CD4-positive, alpha-beta T cell (primary cell): ENCODE results near the gene BRD7. TPM values are rescaled to one million over a fixed set of nuclear protein-coding genes. Genes with fewer than 3 reads are reported as not detected.

Experiments
- ATAC-seq: fragments of 200-7000 bp; cut with Tn5 transposase; one replicate; pipeline ENCODE4 v1.10.0; 2022; ENCODE audit warnings: mild to moderate bottlenecking; ENCODE audit not compliant: poor library complexity
- CTCF ChIA-PET: fragments of 350-600 bp; sonication (Branson Sonifier 250); formaldehyde crosslinking; loops from one replicate; lab custom pipeline; 2021; ENCODE audit warnings: antibody characterized with exemption, inconsistent platforms; lab: Charles Lee
- POLR2A ChIA-PET: fragments of 350-600 bp; sonication (Branson Sonifier 250); formaldehyde crosslinking; loops from one replicate; lab custom pipeline; 2021; ENCODE audit warnings: antibody characterized with exemption, inconsistent platforms; lab: Charles Lee
- DNase-seq, 14 experiments: peaks; one replicate each; pipeline ENCODE4 v3.0.0-alpha.2; 2013 to 2020; ENCODE audit warnings: mixed read lengths in 2 of 14
- H3K27ac ChIP-seq, 2 donors: one replicate each; pipeline versions ENCODE4 v1.5.1 to v1.7.0; 2013; ENCODE audit warnings: low read length in 2 of 2, low read depth in 1 of 2, mild to moderate bottlenecking in 1 of 2
- H3K27me3 ChIP-seq, 2 experiments: 1 replicate in 1 of 2; 2 replicates in 1 of 2; pipeline versions ENCODE4 v1.6.1 to v1.7.0; 2013; ENCODE audit warnings: low read length in 2 of 2, control low read depth in 1 of 2, mild to moderate bottlenecking in 1 of 2, moderate library complexity in 1 of 2; ENCODE audit not compliant: insufficient read depth in 2 of 2, control insufficient read depth in 1 of 2
- H3K36me3 ChIP-seq: one replicate; pipeline ENCODE4 v1.6.1; 2013; ENCODE audit warnings: low read length, control low read depth; ENCODE audit not compliant: insufficient read depth
- H3K4me1 ChIP-seq: one replicate; pipeline ENCODE4 v1.6.1; 2013; ENCODE audit warnings: low read length, control low read depth; ENCODE audit not compliant: insufficient read depth
- H3K4me3 ChIP-seq: one replicate; pipeline ENCODE4 v1.5.1; 2013; ENCODE audit warnings: mild to moderate bottlenecking, low read length, moderate library complexity
- H3K9me3 ChIP-seq, 2 experiments: 1 replicate in 1 of 2; 2 replicates in 1 of 2; pipeline versions ENCODE4 v1.6.1 to v1.7.0; 2013; ENCODE audit warnings: low read length in 2 of 2, mild to moderate bottlenecking in 2 of 2, control low read depth in 1 of 2, moderate library complexity in 1 of 2; ENCODE audit not compliant: control insufficient read depth in 1 of 2, insufficient read depth in 1 of 2
- H3K27ac Mint-ChIP-seq: one replicate; pipeline ENCODE4 v1.8.0; 2020; ENCODE audit warnings: mixed read lengths
- H3K27me3 Mint-ChIP-seq: one replicate; pipeline ENCODE4 v1.8.0; 2021; ENCODE audit warnings: mixed read lengths
- H3K36me3 Mint-ChIP-seq: one replicate; pipeline ENCODE4 v1.8.0; 2021; ENCODE audit warnings: low read depth, mixed read lengths
- H3K4me1 Mint-ChIP-seq: one replicate; pipeline ENCODE4 v1.8.0; 2021; ENCODE audit warnings: low read depth, mixed read lengths
- H3K4me3 Mint-ChIP-seq: one replicate; pipeline ENCODE4 v1.8.0; 2020; ENCODE audit warnings: mild to moderate bottlenecking, mixed read lengths
- H3K9me3 Mint-ChIP-seq: one replicate; pipeline ENCODE4 v1.8.0; 2020; ENCODE audit warnings: mixed read lengths
- intact Hi-C, 2 experiments: fragments of 100-400 bp; cut with DNase I in 1 of 2; cut with micrococcal nuclease in 1 of 2; formaldehyde crosslinking; loops; one replicate each; pipeline versions ENCODE4 v1.15.1 to v1.9.0; 2023 to 2025; cut with DNase I, micrococcal nuclease
- total RNA-seq, 174 experiments: library from RNA in 2 of 174; stranded (reverse) in 2 of 174; gene quantifications; one replicate each; pipeline ENCODE4 v1.2.3 and lab custom pipeline; 2021 to 2026
- TF ChIP-seq, protein P1 (sequence below): fragments of 200-600 bp; IDR thresholded peaks from one replicate; pipeline ENCODE4 v1.8.0; 2022; ENCODE audit warnings: antibody characterized with exemption, mild to moderate bottlenecking

Gene BRD7
- total RNA-seq, 2 experiments from 2014 or later = 95.4 to 103 TPM

DNA sequence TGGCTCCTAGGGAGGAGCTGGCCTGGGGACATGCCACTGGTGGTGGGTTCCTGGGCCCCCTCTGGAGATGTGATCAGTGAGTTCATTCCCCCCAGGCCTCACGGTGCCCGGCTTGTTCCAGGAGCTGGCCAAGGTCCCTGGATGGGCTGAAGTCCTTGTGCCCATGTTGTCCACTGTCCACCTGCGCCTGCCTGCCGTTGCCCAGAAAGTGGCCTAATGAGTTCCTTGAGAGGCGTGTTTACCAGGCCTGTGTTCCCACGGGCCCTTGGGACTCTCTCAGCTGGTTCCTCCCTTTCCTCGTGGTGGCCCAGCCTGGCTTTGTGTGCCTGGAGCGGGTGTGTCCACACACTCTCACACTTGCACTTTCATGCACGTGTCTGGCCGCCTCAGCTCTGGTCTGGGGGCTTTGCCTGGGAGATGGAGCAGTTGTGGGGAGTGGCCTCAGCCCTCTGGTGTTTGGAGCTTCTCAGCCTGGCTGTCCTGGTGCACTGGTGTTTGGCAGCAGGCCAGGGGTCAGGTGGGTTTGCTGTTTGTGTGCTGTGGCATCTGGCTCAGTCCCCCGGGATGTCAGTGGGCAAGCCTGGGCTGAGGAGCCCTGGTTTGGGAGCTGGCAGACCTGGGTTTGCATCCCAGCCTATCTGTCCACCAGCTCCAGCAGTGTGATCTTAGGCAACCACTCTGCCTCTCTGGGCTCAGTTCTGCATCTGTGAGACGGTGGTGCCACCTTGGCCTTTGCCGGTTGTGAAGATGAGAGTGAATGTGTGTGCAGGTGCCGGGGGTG is 84.5 kb downstream of the BRD7 start:
- POLR2A ChIA-PET = interaction anchor here (1.3 to 3.8 kb wide), 3 partner anchors 11 to 29 kb away, joined by 3 to 40 read pairs (median 19); partner anchors contain the start of gene ADCY7
- H3K4me3 Mint-ChIP-seq = peak overlapping the region; percentile 67
- Histone ChIP-seq H3K9me3 (peaks cover 0 to 9% of the 10 kb centered on the region in 2 experiments), H3K27me3 (no peaks in the 10 kb centered on the region), H3K4me3 (peak overlapping the region; percentile 2), H3K4me1 (peaks cover 72% of the 10 kb centered on the region), H3K27ac (peak overlapping the region; percentile 44 to 45), H3K36me3 (peaks cover 37% of the 10 kb centered on the region)
- DNase-seq (peak in 4 of 14 experiments; percentile 26 to 43 (median 38)), ATAC-seq (peak; percentile 33)
- peaks cover 71% of the 10 kb centered on the region for H3K4me1 Mint-ChIP-seq
- H3K27ac Mint-ChIP-seq = peak overlapping the region; percentile 100
- peaks cover 51% of the 10 kb centered on the region for H3K36me3 Mint-ChIP-seq
- CTCF ChIA-PET = interaction anchor here (0.6 to 1.8 kb wide), 5 partner anchors 9 to 73 kb away, joined by 3 to 9 read pairs (median 3); no protein-coding TSS in a partner anchor
- intact Hi-C loops = no loop called here
- H3K9me3 Mint-ChIP-seq = no peaks in the 10 kb centered on the region
- H3K27me3 Mint-ChIP-seq = no peaks in the 10 kb centered on the region
- TF ChIP-seq, protein P1, sequence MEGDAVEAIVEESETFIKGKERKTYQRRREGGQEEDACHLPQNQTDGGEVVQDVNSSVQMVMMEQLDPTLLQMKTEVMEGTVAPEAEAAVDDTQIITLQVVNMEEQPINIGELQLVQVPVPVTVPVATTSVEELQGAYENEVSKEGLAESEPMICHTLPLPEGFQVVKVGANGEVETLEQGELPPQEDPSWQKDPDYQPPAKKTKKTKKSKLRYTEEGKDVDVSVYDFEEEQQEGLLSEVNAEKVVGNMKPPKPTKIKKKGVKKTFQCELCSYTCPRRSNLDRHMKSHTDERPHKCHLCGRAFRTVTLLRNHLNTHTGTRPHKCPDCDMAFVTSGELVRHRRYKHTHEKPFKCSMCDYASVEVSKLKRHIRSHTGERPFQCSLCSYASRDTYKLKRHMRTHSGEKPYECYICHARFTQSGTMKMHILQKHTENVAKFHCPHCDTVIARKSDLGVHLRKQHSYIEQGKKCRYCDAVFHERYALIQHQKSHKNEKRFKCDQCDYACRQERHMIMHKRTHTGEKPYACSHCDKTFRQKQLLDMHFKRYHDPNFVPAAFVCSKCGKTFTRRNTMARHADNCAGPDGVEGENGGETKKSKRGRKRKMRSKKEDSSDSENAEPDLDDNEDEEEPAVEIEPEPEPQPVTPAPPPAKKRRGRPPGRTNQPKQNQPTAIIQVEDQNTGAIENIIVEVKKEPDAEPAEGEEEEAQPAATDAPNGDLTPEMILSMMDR = no peak

DNA sequence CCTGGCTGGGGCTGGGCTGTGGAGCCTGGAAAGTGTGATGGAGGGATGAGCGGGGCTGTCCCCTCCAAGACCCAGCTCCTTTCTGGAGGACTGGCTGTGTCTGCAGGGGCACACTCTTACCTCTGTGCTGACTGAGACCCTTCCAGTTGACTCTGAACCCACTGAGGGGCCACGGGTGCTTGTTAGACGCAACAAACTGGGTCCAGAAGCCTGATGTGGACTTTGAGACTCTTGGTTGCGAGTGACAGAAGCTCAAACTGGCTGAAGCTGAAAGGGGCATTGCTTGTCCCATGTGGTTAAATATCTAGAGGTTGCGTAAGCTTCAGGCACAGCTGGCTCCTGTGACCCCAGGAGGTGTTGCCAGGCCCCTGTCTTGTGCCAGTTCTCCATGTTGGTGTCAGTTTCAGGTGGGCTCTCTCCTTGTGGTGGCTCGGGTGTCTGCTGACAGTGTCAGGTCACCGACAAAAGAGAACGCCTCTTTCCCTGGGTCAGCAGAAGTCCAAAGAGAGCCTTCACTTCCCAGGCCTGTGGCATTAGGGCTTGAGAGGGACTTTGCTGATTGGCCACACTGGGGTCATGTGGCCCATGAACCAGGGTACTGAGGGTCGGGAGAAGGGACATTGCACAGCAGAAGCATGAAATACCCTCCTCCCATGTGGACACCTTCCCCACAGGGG is 85.7 kb downstream of the BRD7 start:
- Mint-ChIP-seq H3K27me3 (no peaks in the 10 kb centered on the region), H3K9me3 (no peaks in the 10 kb centered on the region), H3K4me3 (peak overlapping the region; percentile 81), H3K36me3 (peaks cover 41% of the 10 kb centered on the region), H3K27ac (peak overlapping the region; percentile 100), H3K4me1 (peaks cover 83% of the 10 kb centered on the region)
- Histone ChIP-seq H3K4me1 (peaks cover 81% of the 10 kb centered on the region), H3K27me3 (no peaks in the 10 kb centered on the region), H3K27ac (peak overlapping the region in 1 of 2 donors; percentile 45), H3K4me3 (no peak overlapping the region), H3K9me3 (peaks cover 0 to 9% of the 10 kb centered on the region in 2 experiments), H3K36me3 (peaks cover 33% of the 10 kb centered on the region)
- intact Hi-C loops = loop anchor here in 1 of 2 experiments (2.0 kb wide), 1 partner anchor 16 kb away; the partner anchor contains the start of gene ADCY7
- ATAC-seq (no peak), DNase-seq (no peak)
- ChIA-PET POLR2A (interaction anchor here (1.1 to 6.4 kb wide), 4 partner anchors 10 to 463 kb away, joined by 3 to 77 read pairs (median 22); partner anchors contain the start of gene ADCY7), CTCF (interaction anchor here (1.0 to 1.8 kb wide), 6 partner anchors 8 to 524 kb away, joined by 3 to 9 read pairs (median 4); no protein-coding TSS in a partner anchor)
- TF ChIP-seq, protein P1 = no peak

DNA sequence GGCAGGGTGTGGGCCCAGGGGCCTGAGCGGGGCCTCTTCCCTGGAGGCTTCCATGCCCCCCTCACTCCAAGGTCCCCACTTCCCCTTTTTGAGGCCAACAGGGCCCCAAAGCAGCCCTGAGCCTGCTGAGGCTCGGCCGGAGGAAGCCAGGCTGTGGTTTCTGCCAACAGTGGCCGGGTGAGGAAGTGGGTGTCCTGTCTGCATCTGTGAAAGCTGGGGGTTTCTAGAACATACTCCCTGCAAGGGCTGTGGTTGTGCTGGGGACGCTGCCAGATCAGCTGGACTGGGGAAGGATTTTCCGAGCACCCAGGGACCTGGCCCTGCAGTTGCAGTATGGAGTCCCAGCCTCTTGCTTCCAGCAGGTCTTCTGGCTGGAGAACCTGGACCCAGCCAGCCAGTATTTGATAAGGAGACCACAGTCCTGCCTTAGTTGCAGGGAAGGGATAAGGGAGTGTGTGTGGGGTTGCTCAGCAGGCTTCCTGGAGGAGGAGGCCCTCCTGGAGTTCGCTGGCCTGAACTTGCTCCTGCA is 86.7 kb downstream of the BRD7 start:
- DNase-seq (peak in 13 of 14 experiments; percentile 32 to 87 (median 56)), ATAC-seq (peak; percentile 61)
- peaks cover 86% of the 10 kb centered on the region for H3K4me1 ChIP-seq
- peak overlapping the region; percentile 40 to 65 for H3K27ac ChIP-seq
- intact Hi-C loops = loop anchor here in 1 of 2 experiments (2.0 kb wide), 1 partner anchor 15 kb away; the partner anchor contains the start of gene ADCY7
- TF ChIP-seq, protein P1 = no peak
- Mint-ChIP-seq H3K36me3 (peaks cover 42% of the 10 kb centered on the region), H3K4me1 (peaks cover 93% of the 10 kb centered on the region), H3K4me3 (peak overlapping the region; percentile 81), H3K27ac (peak overlapping the region; percentile 100), H3K9me3 (no peaks in the 10 kb centered on the region), H3K27me3 (no peaks in the 10 kb centered on the region)
- H3K4me3 ChIP-seq = peak overlapping the region; percentile 47
- H3K36me3 ChIP-seq = peaks cover 24% of the 10 kb centered on the region
- peaks cover 0 to 9% of the 10 kb centered on the region in 2 experiments for H3K9me3 ChIP-seq
- no peaks in the 10 kb centered on the region for H3K27me3 ChIP-seq
- CTCF ChIA-PET = interaction anchor here (0.8 to 1.7 kb wide), 7 partner anchors 17 to 525 kb away, joined by 3 to 4 read pairs (median 3); no protein-coding TSS in a partner anchor
- POLR2A ChIA-PET = interaction anchor here (1.1 to 6.4 kb wide), 4 partner anchors 9 to 464 kb away, joined by 3 to 77 read pairs (median 22); partner anchors contain the start of gene ADCY7
